Adipose tissue (tissue), 3 donors: ENCODE measurements around the gene RRAS2. TPM values are rescaled to one million over a fixed set of nuclear protein-coding genes. Genes with fewer than 3 reads are reported as not detected.
"Not testable (repeated sequence)": the region's sequence is repeated elsewhere in the genome, so short reads cannot be mapped to it uniquely, and the experiment has no call there.

ENCODE experiments used
- H3K27ac ChIP-seq: one replicate; pipeline ENCODE4 v1.5.1; 2013; ENCODE audit warnings: low read depth, low read length
- WGBS, 3 donors: extraction: QIAGEN DNeasy Blood & Tissue Kit; methylation state at CpG; one replicate each; pipeline ENCODE4 v1.1.7; 2013; 5-methylcytosine and 5-hydroxymethylcytosine counted together
- polyA plus RNA-seq, 3 donors: library from polyadenylated mRNA; stranded (reverse); fragments of 200-250 nt; gene quantifications; one replicate each; pipeline ENCODE4 v1.2.3, GENCODE V29; 2013
- donor health status: healthy with polysubstance abuse.
- donor health status: Bipolar disorder and iron deficiency.
- donor health status: healthy.

Gene RRAS2
- polyA plus RNA-seq, 3 donors: 11.1 to 19.6 (median 19.5) TPM

- 83 to 94% (median 92%) methylated on average over 2 of the region's 2 CpGs for WGBS, 3 donors
- no peak overlapping the region for H3K27ac ChIP-seq
These were observed 85.1 kb downstream of the RRAS2 start for GRCh38 chr11:14273895-14274294.

GRCh38 chr11:14270690-14271542, 88.1 kb downstream of the RRAS2 start:
- 35 to 67% (median 46%) methylated on average over 6 of the region's 6 CpGs for WGBS, 3 donors
- no peak overlapping the region for H3K27ac ChIP-seq

GRCh38 chr11:14269692-14270573, 89.0 kb downstream of the RRAS2 start:
- 71 to 92% (median 78%) methylated on average over 5 of the region's 5 CpGs for WGBS, 3 donors
- no peak overlapping the region for H3K27ac ChIP-seq

- WGBS, 3 donors: 89 to 91% (median 89%) methylated on average over 6 of the region's 6 CpGs
- no peak overlapping the region for H3K27ac ChIP-seq
These were observed 90.9 kb downstream of the RRAS2 start for GRCh38 chr11:14267861-14268635.

GRCh38 chr11:14266622-14267021, 92.4 kb downstream of the RRAS2 start:
- H3K27ac ChIP-seq: no peak overlapping the region
- 85 to 92% (median 89%) methylated on average over 1 of the region's 1 CpG for WGBS, 3 donors

GRCh38 chr11:14264966-14265365, 94.0 kb downstream of the RRAS2 start:
- no peak overlapping the region for H3K27ac ChIP-seq
- 93 to 98% (median 97%) methylated on average over 2 of the region's 2 CpGs for WGBS, 3 donors

GRCh38 chr11:14262271-14262846, 96.6 kb downstream of the RRAS2 start:
- 89 to 93% (median 93%) methylated on average over 8 of the region's 8 CpGs for WGBS, 3 donors
- H3K27ac ChIP-seq: no peak overlapping the region

GRCh38 chr11:14261066-14261465, 97.9 kb downstream of the RRAS2 start:
- WGBS, 3 donors: 67 to 88% (median 75%) methylated on average over 4 of the region's 4 CpGs
- no peak overlapping the region for H3K27ac ChIP-seq

- H3K27ac ChIP-seq: no peak overlapping the region
- 94 to 100% (median 100%) methylated on average over 1 of the region's 1 CpG for WGBS, 3 donors
These were observed 99.1 kb downstream of the RRAS2 start for GRCh38 chr11:14259878-14260277.

GRCh38 chr11:14259186-14259784, 99.7 kb downstream of the RRAS2 start:
- no peak overlapping the region for H3K27ac ChIP-seq
- WGBS, 3 donors: 56 to 60% (median 56%) methylated on average over 38 of the region's 38 CpGs

- H3K27ac ChIP-seq: no peak overlapping the region
- 54 to 67% (median 58%) methylated on average over 6 of the region's 6 CpGs for WGBS, 3 donors
These were observed 100.6 kb downstream of the RRAS2 start for GRCh38 chr11:14258221-14258935.

GRCh38 chr11:14255238-14255534, 103.8 kb downstream of the RRAS2 start:
- 21 to 40% (median 25%) methylated on average over 2 of the region's 2 CpGs for WGBS, 3 donors

GRCh38 chr11:14254533-14255237, 104.3 kb downstream of the RRAS2 start:
- 84 to 92% (median 92%) methylated on average over 13 of the region's 13 CpGs for WGBS, 3 donors
- no peak overlapping the region for H3K27ac ChIP-seq

More at GRCh38 chr11:14255238-14255534, 103.8 kb downstream of the RRAS2 start:
- no peak overlapping the region for H3K27ac ChIP-seq

GRCh38 chr11:14253840-14254239, 105.1 kb downstream of the RRAS2 start:
- WGBS, 3 donors: 79 to 93% (median 83%) methylated on average over 5 of the region's 5 CpGs
- H3K27ac ChIP-seq: no peak overlapping the region

- H3K27ac ChIP-seq: no peak overlapping the region
- WGBS, 3 donors: 50 to 69% (median 67%) methylated on average over 2 of the region's 2 CpGs
These were observed 105.6 kb downstream of the RRAS2 start for GRCh38 chr11:14253421-14253820.

- H3K27ac ChIP-seq: not testable (repeated sequence)
- 98 to 99% (median 98%) methylated on average over 3 to 9 of the region's 12 CpGs for WGBS, 3 donors
These were observed 106.5 kb downstream of the RRAS2 start for GRCh38 chr11:14252501-14252900.

GRCh38 chr11:14251754-14252153, 107.2 kb downstream of the RRAS2 start:
- WGBS, 3 donors: 74 to 78% (median 77%) methylated on average over 5 of the region's 5 CpGs
- H3K27ac ChIP-seq: no peak overlapping the region
